ENCODE measurements around the gene MYO19.
"Not testable (repeated sequence)": the region's sequence is repeated elsewhere in the genome, so short reads cannot be mapped to it uniquely, and the experiment has no call there.

The MYO19 gene

GRCh38 chr17:36463916-36464764 is 70.5 kb downstream of the MYO19 start:
- peak; percentile 77 for DNase-seq

GRCh38 chr17:36461330-36462110 is 73.1 kb downstream of the MYO19 start:
- no peak for DNase-seq

GRCh38 chr17:36460265-36460937 is 74.3 kb downstream of the MYO19 start:
- DNase-seq = no peak

GRCh38 chr17:36459601-36460000 is 75.1 kb downstream of the MYO19 start:
- no peak for DNase-seq

GRCh38 chr17:36459045-36459444 is 75.6 kb downstream of the MYO19 start:
- no peak for DNase-seq

GRCh38 chr17:36457701-36458100 is 77.0 kb downstream of the MYO19 start:
- DNase-seq = not testable (repeated sequence)

- not testable (repeated sequence) for DNase-seq
These were observed 81.8 kb downstream of the MYO19 start for GRCh38 chr17:36452888-36453287.

GRCh38 chr17:36449997-36450396 is 84.7 kb downstream of the MYO19 start:
- DNase-seq = not testable (repeated sequence)
